GM13976 (cell line): ENCODE measurements around the gene MCOLN2.
"Not testable (repeated sequence)": the region's sequence is repeated elsewhere in the genome, so short reads cannot be mapped to it uniquely, and the experiment has no call there.

Source experiments
- DNase-seq: peaks from one replicate; pipeline ENCODE4 v3.0.0; 2012; ENCODE audit warnings: low spot score
- CTCF ChIP-seq: IDR thresholded peaks from 2 replicates; pipeline ENCODE4 v1.5.1; 2012; ENCODE audit warnings: borderline replicate concordance, mild to moderate bottlenecking; ENCODE audit not compliant: insufficient read depth; ENCODE audit errors: extremely low read depth, missing control alignments, control extremely low read depth
- in situ Hi-C: fragments of 300-500 bp; cut with MboI; formaldehyde crosslinking; loops from one replicate; pipeline ENCODE4 v1.12.0; 2022; ENCODE audit warnings: low sequenced_read_pairs, mixed read lengths, inconsistent platforms; ENCODE audit not compliant: unreplicated experiment

The MCOLN2 gene

GRCh38 chr1:84923317-84923716 lies 73.6 kb downstream of the MCOLN2 start:
- no peak for TF ChIP-seq CTCF
- in situ Hi-C loops, result no loop called here
- no peak for DNase-seq

GRCh38 chr1:84920159-84920558 lies 76.8 kb downstream of the MCOLN2 start:
- DNase-seq, result no peak
- in situ Hi-C loops, result no loop called here
- TF ChIP-seq CTCF, result no peak

GRCh38 chr1:84919461-84919970 lies 77.4 kb downstream of the MCOLN2 start:
- DNase-seq, result no peak
- no peak for TF ChIP-seq CTCF
- in situ Hi-C loops, result no loop called here

- in situ Hi-C loops, result no loop called here
- no peak for DNase-seq
- TF ChIP-seq CTCF, result no peak
Observed at GRCh38 chr1:84918726-84919336, 78.1 kb downstream of the MCOLN2 start.

GRCh38 chr1:84916897-84917296 lies 80.0 kb downstream of the MCOLN2 start:
- in situ Hi-C loops, result no loop called here
- TF ChIP-seq CTCF, result no peak
- DNase-seq, result no peak

GRCh38 chr1:84913555-84913892 lies 83.4 kb downstream of the MCOLN2 start:
- in situ Hi-C loops, result no loop called here
- TF ChIP-seq CTCF, result no peak
- no peak for DNase-seq

GRCh38 chr1:84912726-84913554 lies 84.0 kb downstream of the MCOLN2 start:
- no peak for TF ChIP-seq CTCF
- no peak for DNase-seq
- in situ Hi-C loops, result no loop called here

GRCh38 chr1:84908746-84909464 lies 88.0 kb downstream of the MCOLN2 start:
- DNase-seq, in situ Hi-C loops: not testable (repeated sequence)
